Measurements from ENCODE around the gene NDUFB2.
"Not testable (repeated sequence)": the region's sequence is repeated elsewhere in the genome, so short reads cannot be mapped to it uniquely, and the experiment has no call there.

The NDUFB2 gene

DNA sequence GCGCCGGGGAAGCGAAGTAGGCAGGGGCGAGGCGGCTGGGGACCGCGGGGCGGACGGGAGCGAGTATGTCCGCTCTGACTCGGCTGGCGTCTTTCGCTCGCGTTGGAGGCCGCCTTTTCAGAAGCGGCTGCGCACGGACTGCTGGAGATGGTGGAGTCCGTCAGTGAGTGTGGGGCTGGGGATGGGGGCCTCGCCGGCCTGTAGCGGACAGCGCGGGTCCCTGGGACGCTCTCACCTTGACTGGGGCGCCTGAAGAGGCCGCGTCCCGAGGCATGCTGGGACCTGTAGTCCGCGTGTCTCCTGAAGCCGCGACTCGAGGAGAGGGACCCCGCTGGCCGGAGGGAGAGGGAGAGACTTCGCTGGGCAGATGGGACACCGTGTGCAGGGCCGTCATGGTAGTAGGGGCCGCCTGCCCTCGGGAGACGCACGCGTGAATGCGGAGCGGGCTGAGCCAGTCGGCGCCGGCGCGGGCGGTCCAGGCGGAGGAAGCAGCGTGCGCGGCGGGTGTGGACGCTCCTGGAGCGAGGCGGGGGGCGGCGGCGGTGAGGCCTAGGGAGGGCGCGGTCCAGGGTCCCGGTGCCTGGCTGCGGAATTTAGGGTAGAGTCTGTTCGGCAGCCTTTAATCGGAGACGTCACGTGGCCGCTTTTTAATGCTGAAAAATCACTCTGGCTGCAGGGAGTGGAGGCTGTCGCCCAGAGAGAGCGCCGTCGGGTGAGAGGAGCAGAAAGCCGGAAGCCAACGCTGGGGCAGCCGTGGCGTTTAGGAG lies at the start of gene NDUFB2:
Gene NDUFB2 (plus strand): TSS at position 29 of the 767 bp plus-strand sequence. CDS start 37 bp downstream, at position 66.
- DNase-seq, result peak; percentile 59 to 64

DNA sequence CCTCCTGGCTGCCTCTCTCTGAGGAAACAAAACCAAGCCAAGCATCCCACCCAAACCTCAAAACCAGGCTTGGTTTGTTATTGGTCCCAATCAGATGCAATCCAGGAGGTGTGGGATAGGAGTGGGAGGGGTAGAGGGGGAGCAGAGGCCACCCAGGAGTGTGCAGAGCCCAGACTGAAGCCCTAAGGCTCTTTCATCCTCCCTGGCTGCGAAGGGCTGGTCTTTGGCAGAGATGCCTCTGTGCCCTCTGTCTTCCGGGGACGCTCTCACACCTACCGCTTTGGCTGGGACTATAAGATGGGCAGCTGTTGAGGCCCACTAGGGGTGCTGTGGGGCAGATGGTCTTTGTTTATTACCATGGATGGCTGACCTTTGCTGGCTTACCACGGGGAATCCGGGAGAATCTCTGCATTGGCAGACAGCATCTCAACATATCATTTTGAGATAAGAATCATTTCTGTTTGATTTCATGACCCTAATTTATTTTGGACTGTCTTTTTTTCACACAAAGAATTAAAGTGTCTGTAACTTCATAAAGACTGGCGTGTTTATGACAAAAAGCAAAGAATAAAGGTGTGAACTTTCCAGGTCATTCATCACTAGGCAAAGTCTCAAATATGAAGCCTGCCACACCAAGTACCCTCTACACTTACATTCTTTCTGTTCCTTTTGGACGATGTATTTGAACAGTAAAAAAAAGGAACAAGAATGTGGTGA lies 49.4 kb upstream of the NDUFB2 start:
- peak; percentile 18 to 30 for DNase-seq

DNA sequence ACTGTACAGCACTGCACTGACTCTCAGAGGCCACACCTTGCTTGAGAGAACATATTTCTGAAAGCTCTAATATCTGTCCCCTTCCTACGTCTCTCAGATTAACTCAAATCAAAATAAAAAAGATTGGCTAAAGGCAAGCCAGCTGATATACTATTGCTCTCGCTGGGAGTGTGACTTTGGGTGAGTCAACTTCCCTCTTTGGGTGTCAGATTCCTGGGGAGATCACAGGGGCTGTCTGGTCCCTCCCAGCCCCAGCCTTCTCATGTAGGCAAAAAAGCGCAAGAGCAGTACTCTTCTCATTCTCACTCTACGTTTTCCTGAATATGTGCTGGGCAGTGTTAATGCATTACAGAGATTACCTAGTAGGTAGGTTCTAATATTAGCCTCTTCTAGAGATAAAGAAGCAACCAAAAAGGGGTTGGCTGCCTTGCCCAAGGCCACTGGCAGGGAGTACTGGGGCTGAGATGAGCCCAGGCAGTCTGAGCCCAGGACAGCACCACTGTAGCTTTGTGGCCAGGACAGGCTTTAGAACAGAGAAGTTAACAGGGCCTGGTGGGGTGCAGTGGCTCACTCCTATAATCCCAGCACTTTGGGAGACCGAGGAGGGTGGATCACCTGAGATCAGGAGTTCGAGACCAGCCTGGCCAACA lies 46.8 kb upstream of the NDUFB2 start:
- DNase-seq, result no peak

DNA sequence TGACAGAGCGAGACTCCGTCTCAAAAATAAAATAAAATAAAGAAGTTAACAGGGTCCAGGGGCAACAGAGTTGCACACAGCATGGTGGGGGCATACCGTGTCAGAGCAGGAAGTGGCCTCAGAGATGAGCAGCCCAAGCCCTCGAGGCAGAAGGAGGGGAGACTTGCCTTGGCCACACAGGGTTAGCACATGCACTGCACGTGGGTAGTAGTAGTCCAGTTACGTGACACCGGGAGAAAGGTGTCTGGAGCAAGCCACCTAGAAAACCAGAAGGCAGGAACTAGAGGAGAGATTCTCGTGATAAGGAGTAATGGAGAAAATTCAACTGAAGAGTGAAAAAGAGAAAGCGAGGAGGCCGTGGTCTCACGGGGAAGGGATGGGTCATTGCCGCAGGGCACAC lies 46.1 kb upstream of the NDUFB2 start:
- DNase-seq, result no peak

DNA sequence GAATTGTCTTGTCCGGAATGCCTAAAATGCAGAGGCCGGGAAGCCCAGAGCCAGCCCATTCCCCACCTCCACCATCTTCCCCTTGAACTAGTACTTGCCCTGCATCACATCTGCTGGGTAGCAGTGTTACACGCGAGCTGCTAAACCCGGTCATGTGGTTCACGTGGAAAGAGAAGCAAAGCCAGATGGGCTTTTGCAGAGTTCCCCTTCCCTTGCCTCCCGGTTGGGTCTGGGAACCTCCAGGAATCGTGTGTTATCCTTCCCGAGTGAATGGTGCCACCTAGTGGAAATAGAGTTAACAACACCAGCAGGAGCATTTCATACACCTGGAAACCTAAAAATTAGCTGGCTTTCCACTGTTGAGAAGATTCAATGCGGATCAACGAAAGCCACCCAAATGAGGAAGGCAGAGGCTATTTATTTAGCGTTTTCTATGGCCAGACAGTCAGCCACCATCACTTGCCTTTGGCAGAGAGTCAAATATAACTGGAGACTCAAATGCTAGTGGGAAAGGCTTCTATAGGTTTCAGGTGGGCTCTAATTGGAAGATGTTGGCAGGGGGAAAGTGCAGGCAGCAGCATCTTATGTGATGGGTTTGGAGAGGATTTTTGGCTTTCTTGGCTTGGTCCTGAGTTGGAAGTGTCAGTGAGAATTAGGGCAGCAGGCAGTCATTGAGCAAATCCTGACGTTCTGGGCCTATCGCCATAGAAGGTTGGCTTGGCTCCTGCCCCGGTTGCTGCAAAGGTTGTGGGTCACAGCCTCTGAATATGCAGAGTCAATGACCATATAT lies 43.0 kb upstream of the NDUFB2 start:
- peak; percentile 6 to 16 for DNase-seq

DNA sequence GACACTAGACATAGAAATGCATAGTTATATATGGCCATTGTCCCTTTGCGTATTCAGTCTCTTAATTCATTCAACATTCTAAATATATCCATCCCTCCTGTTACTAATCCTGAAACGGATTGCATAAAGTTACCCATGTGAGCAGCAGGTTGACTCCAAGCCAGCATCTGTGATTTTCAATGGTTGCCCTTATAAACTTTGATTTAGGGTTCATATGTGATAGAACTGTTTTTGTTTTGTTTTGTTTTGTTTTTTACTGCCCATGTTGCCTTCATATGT lies 42.5 kb upstream of the NDUFB2 start:
- no peak for DNase-seq

DNA sequence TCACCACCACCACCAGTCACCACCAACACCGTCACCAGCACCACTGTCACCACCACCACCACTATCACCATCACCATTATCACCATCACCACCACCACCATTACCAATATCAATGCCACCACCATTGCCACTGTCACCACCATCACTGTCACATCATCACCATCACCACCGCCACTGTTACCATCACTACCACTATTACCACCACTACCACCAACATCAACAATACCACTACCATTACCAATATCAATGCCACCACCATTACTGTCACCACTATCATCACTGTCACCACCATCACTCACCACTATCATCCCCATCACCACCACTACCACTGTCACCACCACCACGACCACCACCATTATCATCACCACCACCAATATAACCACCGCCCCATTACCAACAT lies 41.8 kb upstream of the NDUFB2 start:
- DNase-seq, result no peak

DNA sequence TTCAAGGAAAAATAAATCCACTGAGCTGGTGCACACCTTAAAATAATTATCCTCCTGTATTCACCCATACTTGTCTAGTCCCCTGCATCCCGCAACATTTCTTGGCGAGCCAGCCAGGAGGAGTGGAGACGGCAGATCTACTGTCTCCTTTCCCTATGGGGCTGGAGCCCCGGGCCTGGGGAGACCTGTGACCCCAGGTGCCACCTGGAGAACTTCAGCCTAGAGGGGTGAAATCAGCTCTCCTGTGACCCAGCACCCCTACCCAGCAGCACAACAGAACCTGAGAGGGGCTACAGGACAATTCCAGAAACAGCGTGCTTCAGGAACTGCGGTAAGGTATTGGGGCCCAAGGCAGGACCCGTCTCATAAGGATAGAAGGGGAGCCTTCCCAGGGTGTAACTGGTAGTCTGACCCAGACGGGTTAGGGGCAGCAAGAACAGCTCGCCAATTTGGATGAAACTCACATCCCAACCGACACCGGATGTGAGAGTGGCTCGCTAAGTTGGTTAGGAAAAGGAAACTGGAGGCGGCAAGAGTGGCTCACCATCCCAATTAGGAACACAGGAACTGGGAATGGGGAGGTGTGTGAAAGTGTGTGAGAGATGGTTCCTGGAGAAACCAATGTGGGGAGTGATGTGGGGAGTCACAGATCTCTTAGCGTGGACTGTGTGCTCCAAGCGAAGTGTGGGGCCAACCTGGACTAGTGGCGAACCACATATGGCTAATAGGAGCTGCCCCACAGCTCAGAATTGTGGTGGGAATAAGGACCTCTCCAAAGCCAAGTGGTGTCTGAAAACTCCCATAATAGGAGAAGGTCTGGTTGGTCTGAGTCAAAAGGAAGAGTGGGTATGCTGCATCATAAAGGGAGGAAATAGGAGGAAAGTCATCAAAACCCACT lies 40.7 kb upstream of the NDUFB2 start:
- DNase-seq, result no peak

DNA sequence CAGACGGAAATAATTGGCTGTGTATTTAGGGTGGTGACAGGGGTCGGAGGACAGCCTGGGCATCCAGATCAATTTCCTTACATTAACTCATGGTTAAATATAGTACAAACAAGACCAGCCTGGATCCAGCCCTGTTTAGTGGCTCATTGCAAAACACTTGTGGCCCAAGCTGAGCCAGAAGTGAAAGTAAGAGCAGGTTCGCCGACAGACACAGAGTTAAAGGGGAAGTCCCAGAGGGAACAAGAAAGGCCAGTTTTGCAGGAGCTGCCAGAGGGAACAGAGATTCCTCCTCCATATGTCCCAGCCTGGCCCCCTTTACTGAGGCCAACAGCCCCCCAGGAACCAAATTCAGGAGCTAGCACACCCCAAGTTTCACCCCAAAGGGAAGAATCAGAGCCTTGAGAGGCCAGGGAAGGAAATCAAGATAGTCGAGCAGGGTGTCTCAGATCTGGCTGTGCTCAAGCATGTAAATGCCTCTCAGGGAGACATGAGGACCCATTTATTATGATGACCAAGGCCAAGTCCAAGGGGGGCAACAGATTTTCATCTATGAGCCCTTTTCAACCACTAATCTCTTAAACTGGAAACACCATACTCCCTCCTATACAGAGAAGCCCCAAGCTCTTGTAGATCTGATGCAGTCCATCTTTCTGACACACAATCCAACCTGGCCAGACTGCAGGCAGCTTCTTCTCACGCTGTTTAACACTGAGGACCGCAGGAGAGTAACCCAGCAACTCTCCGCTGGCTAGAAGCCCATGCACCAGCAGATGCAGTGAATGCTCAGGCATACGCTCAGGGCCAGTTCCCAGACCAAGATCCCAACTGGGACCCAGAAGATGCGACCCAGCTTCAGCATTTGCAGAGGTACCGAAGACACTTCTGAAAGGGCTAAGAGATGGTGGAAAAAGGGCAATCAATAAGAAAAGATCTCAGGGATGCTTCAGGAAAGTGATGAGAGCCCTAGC lies 39.7 kb upstream of the NDUFB2 start:
- peak; percentile 65 to 76 for DNase-seq

DNA sequence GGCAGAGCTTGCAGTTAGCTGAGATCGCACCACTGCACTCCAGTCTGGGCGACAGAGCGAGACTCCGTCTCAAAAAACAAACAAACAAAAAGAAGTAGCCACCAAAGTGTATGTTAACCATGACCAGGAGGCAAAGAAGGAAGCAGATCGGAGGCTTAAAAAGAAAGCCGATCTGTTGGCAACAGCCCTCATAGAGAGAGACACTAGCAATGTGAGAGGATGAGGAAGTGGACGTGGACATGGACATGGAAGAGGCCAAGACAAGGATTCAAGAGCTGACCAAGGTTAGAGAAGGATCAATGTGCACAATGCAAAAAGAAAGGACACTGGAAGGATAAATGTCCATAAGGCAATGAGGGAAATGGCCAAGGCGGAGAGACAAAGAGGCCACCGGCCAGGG lies 38.6 kb upstream of the NDUFB2 start:
- DNase-seq, result no peak

DNA sequence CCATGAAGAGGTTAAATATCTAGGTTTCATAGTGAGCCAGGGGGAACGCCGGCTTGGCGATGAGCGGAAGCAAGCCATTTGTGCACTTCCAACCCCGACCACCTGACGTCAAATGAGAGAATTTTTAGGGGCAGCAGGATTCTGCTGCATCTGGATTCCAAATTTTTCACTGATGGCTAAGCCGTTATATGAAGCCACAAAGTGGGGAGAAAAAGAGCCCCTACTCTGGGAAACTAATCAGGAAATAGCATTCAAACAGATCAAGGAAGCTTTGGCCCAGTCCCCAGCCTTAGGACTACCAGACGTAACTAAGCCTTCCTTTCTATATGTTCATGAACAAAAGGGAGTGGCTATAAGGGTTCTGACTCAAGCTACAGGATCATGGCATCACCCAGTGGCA lies 36.7 kb upstream of the NDUFB2 start:
- DNase-seq, result no peak

DNA sequence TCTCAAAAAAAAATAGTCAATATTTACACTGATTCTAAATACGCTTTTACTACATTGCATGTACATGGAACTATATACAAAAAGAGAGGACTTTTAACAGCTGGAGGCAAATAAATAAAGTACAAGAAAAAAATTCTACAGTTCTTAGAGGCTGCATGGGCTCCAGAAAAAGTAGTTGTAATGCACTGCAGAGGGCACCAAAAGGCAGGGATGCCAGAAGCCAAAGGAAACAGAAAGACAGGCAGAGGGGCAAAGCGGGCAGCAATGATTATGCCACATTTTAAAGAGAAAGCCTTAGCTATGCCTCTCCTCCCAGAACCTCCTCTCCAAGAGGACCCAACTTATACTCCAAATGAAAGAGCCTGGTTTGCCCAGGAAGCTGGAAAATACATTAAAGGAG lies 35.4 kb upstream of the NDUFB2 start:
- no peak for DNase-seq

DNA sequence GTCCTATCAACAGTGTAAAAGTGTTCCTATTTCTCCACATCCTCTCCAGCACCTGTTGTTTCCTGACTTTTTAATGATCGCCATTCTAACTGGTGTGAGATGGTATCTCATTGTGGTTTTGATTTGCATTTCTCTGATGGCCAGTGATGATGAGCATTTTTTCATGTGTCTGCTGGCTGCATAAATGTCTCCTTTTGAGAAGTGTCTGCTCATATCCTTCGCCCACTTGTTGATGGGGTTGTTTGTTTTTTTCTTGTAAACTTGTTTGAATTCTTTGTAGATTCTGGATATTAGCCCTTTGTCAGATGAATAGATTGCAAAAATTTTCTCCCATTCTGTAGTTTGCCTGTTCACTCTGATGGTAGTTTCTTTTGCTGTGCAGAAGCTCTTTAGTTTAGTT lies 33.6 kb upstream of the NDUFB2 start:
- not testable (repeated sequence) for DNase-seq

DNA sequence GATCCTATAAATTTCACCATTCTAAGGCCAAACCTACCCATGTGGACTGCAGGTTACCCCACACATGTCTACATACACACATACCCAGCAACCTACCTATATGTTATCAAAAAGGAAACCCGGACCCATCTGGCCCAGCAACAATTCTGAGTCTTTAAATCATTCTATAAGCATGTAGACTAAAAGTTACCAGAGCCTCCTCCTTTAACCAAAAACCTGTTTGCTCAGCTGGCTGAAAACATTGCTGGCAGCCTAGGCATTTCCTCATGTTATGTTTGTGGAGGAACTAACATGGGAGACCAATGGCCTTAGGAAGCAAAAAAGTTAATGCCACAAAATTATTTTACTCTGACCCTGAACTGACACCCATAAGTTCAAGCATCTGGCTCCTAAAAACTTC lies 29.0 kb upstream of the NDUFB2 start:
- DNase-seq, result no peak

DNA sequence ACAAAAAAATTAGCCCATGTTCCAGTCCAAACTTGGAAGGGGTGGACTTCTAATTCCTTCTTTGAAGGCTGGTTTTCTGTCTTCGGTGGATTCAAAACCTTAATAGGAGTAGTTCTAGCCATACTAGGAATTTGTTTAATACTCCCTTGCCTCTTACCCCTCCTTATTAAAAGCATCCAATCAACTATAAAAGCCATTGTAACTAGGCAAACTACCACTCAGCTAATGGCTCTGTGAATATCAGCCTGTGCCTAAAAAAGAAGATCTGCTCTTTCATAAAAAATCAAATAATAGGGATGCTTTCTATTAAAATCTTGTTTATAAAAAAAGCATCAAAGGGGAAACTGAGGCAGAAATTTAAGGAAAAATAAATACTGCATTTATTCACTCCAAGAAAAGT lies 27.9 kb upstream of the NDUFB2 start:
- no peak for DNase-seq

DNA sequence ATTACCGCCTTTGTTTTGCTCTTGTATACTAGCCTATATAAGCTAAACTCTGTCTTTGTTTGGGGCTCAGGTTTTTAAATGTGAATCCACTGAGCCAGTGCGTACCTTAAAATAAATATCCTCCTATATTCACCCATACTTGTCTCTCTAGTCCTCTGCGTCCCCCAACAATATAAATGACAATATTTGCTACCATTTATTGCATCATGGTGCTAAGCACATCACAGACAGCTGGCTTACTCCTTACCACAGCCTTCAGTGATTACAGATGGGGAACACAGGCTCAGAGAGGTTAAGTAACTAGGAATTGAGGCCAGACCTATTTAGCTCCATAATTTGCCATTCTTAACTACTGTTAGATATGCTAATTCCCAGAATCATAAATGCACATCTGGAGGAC lies 27.2 kb upstream of the NDUFB2 start:
- no peak for DNase-seq

DNA sequence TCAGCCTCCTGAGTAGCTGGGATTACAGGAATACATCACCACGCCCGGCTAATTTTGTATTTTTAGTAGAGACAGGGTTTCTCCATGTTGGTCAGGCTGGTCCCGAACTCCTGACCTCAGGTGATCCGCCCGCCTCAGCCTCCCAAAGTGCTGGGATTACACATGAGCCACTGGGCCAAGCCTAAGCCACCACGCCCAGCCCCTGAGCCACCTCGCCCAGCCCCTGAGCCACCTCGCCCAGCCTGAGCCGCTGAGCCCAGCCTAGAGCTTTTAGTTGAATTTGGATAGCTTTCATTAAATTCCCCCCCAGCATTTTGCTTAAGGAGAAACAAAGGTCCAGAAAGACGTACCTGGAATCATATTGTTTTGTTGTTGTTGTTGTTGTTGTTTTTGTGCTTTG lies 26.6 kb upstream of the NDUFB2 start:
- not testable (repeated sequence) for DNase-seq

DNA sequence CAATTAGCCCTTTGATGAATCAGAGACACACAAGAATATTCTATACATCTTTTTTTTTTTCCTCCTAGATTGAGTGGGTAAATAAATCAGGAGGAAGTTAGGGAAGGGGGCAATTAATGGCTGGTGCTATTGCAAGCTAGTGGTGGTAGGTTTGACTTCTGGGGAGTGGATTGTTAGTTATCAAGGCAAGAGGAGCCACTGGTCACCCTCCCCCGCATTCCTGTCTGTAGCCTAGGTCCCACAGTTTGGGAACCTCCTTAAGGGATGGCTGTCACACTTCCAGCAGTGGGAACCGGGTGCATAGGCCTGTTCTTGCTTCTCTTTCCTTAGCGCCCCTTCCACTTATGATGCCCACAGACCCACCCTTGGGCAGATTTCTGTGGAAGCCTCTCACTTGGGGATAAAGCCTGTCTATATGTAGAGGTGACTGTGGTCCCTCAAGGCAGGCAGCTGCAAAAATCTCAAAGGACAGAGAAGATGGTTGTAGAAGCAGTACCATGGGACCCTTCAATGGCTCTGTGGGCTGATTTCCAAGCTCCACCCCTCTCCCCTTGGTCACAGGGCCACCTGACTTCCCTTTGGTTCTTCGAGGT lies 26.1 kb upstream of the NDUFB2 start:
- no peak for DNase-seq

DNA sequence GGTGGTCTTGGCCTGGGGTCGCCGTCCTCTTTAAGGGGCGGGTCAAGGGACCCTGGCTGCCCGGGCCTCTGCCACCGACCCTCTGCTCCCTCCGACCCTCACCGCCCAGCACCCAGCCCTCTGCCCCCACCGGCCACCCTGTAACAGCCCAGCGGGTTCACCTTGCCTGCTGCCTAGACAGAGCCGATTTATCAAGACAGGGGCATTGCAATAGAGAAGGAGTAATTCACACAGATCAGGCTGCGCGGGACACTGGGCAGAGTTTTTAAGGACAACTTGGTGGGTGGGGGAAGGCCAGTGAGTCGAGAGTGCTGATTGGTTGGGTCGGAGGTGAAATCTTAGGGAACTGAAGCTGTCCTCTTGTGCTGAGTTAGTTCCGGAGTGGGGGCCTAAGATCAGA lies 24.5 kb upstream of the NDUFB2 start:
- no peak for DNase-seq

DNA sequence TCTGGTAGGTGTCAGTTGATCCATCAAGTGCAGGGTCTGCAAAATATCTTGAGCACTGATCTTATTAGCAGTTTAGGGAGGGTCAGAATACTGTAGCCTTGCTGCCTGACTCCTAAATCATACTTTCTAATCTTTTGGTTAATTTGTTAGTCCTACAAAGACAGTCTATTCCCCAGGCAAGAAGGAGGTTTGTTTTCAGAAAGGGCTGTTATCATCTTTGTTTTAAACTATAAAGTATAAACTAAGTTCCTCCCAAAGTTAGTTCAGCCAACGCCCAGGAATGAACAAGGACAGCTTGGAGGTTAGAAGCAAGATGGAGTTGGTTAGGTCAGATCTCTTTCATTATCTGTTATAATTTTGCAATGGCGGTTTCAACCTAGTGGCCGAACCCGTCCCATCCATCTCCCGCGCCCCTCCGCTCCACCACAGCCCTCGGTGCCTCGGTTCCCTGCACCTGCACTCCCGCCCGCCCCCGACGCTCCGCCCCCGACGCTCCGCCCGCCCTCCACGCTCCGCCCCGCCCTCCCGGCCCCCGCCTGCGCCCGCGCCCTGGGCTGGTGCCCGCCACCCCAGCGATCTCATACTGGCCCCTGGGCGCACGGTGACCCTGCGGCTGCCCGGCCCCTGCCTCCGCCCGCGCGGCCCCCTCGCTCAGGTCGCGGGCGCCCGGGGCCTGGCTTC lies 24.0 kb upstream of the NDUFB2 start, which contains the start of gene ADCK2:
Gene ADCK2 (plus strand): TSS at position 564 of the 681 bp plus-strand sequence. CDS start 386 bp downstream, outside the sequence.
- peak in 1 of 2 experiments; percentile 32 for DNase-seq

Measured in AML-193 (cell line).